ENCODE results near the gene RAB11FIP2. TPM values are rescaled to one million over a fixed set of nuclear protein-coding genes. Genes with fewer than 3 reads are reported as not detected.

RAB11FIP2 gene
- total RNA-seq, 1 donor from 2014 or later, result 14.7 TPM

DNA sequence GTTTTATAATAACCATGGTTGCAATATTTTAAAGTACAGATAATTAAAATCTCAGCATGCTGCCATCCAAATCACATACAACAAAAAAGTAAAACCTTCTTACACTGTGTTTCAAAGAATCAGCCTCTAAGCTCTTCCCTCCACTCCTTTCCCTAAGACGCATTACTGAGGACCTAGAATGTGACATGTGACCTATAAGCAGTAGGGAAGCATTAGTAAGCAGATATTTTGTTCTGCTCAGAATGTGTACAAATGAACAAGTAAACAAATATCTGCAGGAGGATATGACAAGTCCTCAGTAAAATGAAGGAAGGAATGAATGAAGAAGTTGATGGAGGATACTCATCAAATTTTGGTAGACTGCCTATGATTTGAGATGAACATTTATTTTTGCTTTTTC, 49.1 kb downstream of the RAB11FIP2 start:
- TF ChIP-seq, protein P1, sequence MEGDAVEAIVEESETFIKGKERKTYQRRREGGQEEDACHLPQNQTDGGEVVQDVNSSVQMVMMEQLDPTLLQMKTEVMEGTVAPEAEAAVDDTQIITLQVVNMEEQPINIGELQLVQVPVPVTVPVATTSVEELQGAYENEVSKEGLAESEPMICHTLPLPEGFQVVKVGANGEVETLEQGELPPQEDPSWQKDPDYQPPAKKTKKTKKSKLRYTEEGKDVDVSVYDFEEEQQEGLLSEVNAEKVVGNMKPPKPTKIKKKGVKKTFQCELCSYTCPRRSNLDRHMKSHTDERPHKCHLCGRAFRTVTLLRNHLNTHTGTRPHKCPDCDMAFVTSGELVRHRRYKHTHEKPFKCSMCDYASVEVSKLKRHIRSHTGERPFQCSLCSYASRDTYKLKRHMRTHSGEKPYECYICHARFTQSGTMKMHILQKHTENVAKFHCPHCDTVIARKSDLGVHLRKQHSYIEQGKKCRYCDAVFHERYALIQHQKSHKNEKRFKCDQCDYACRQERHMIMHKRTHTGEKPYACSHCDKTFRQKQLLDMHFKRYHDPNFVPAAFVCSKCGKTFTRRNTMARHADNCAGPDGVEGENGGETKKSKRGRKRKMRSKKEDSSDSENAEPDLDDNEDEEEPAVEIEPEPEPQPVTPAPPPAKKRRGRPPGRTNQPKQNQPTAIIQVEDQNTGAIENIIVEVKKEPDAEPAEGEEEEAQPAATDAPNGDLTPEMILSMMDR (IDR thresholded peaks at IDR 0.05), result no peak
- TF ChIP-seq POLR2A (IDR thresholded peaks at IDR 0.05) (no peak), POLR2AphosphoS5 (IDR thresholded peaks at IDR 0.05; ENCODE audit: insufficient read depth in 1 of 2, low read depth in 1 of 2) (no peak)

DNA sequence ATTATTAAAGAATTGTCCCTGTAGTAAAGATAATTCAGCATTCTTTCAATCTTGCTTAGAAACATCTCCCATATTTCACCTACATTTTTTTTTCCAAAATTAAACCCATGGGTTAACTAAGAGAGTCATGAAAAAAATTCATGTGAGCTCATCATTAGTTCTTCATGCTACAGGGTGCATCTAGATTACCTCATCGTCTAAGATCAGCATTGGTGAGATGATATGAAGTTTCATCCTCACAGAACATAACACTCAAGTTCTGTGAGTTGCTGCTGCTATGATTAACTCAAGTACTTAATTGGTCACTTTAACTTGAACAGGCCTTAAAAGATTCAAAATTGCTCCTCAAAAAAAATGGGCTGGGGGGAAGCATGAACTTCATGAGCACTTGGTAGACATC, 50.0 kb downstream of the RAB11FIP2 start:
- H3K36me3 ChIP-seq, result no peaks in the 10 kb centered on the region
- H3K9me3 ChIP-seq, result no peaks in the 10 kb centered on the region
- no peak overlapping the region for H3K27ac ChIP-seq
- H3K27me3 ChIP-seq, result no peaks in the 10 kb centered on the region
- intact Hi-C loops (cut with DNase I), result no loop called here
- no peak overlapping the region for H3K4me3 ChIP-seq
- no peak for DNase-seq (ENCODE audit: extremely low spot score in 2 of 2)
- no peaks in the 10 kb centered on the region for H3K4me1 ChIP-seq
- TF ChIP-seq POLR2AphosphoS5 (IDR thresholded peaks at IDR 0.05; ENCODE audit: insufficient read depth in 1 of 2, low read depth in 1 of 2), result no peak
- TF ChIP-seq, protein P1 (IDR thresholded peaks at IDR 0.05), result no peak
- TF ChIP-seq POLR2A (IDR thresholded peaks at IDR 0.05), result no peak

More for the DNA sequence above, 49.1 kb downstream of the RAB11FIP2 start:
- H3K4me1 ChIP-seq, result no peaks in the 10 kb centered on the region
- intact Hi-C loops (cut with DNase I), result no loop called here
- no peak overlapping the region for H3K27ac ChIP-seq
- DNase-seq (ENCODE audit: extremely low spot score in 2 of 2), result no peak
- H3K36me3 ChIP-seq, result no peaks in the 10 kb centered on the region
- no peak overlapping the region for H3K4me3 ChIP-seq
- no peaks in the 10 kb centered on the region for H3K27me3 ChIP-seq
- H3K9me3 ChIP-seq, result no peaks in the 10 kb centered on the region

DNA sequence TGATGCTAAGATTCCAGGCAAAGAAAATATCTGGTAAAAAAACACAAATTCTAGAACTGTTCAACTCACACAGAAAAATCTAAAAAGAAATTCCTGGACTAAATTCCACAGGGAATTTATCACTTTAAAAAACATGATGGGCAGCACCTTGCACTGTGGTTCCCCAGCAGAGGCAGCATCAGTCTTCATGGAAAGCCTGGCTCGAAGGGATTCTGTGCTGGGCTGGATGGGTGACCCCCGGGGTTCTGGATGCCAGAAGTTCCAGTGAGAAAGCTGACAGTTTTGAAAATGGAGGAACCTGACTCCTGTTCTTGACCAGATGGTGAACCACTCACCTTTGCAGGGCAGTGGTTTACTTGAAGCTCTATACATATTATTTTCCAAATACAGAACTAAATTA, 52.0 kb downstream of the RAB11FIP2 start:
- Histone ChIP-seq H3K4me1 (no peaks in the 10 kb centered on the region), H3K36me3 (no peaks in the 10 kb centered on the region), H3K27me3 (no peaks in the 10 kb centered on the region), H3K9me3 (no peaks in the 10 kb centered on the region), H3K4me3 (no peak overlapping the region), H3K27ac (no peak overlapping the region)
- DNase-seq (ENCODE audit: extremely low spot score in 2 of 2), result no peak
- TF ChIP-seq, protein P1 (IDR thresholded peaks at IDR 0.05), result no peak
- TF ChIP-seq POLR2A (IDR thresholded peaks at IDR 0.05) (no peak), POLR2AphosphoS5 (IDR thresholded peaks at IDR 0.05; ENCODE audit: insufficient read depth in 1 of 2, low read depth in 1 of 2) (no peak)
- intact Hi-C loops (cut with DNase I), result no loop called here

DNA sequence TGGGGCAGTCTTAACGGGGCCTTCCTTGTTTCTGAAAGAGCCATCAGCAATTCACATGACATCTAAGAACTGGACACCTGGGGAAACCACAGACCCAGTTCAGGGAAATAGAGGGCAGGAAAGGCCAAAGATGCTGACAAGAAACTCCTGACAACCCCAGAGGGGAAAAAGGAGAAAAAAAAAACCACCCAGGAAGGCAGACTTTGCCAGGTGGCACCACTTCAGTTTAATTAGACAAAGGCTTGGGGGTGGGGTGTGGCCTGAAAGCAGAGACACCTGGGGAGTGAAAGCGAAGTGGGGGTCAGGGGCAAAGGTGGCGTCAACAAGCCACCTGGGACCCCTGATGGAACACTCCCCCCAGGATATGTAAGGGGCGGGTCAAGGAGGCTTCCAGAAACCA, 53.6 kb downstream of the RAB11FIP2 start:
- H3K4me1 ChIP-seq, result no peaks in the 10 kb centered on the region
- H3K4me3 ChIP-seq, result no peak overlapping the region
- H3K9me3 ChIP-seq, result no peaks in the 10 kb centered on the region
- TF ChIP-seq POLR2AphosphoS5 (IDR thresholded peaks at IDR 0.05; ENCODE audit: insufficient read depth in 1 of 2, low read depth in 1 of 2), result no peak
- TF ChIP-seq POLR2A (IDR thresholded peaks at IDR 0.05), result no peak
- TF ChIP-seq, protein P1 (IDR thresholded peaks at IDR 0.05), result no peak
- no peaks in the 10 kb centered on the region for H3K27me3 ChIP-seq
- no peak for DNase-seq (ENCODE audit: extremely low spot score in 2 of 2)
- intact Hi-C loops (cut with DNase I), result no loop called here
- H3K27ac ChIP-seq, result no peak overlapping the region
- no peaks in the 10 kb centered on the region for H3K36me3 ChIP-seq

DNA sequence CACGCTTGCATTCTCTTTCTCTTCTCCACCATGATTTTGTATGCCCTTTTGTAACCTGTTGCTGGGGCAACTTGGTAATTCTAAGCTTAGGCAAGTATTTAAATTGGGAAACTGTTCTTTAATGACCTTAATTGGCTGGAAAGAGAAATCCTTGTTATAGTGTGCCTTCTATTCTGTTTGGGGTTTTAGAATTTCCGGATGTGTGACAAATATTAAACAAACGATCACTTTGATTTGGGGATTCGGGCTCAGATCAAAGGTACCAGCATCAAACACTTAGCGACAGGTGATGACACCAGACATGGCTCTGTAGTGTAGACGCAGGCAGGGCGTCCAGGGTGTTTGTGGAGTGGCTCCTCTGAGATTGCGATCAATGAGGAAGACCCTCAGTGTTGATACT, 55.0 kb downstream of the RAB11FIP2 start:
- Histone ChIP-seq H3K4me3 (no peak overlapping the region), H3K36me3 (no peaks in the 10 kb centered on the region), H3K27ac (no peak overlapping the region), H3K4me1 (no peaks in the 10 kb centered on the region), H3K9me3 (no peaks in the 10 kb centered on the region), H3K27me3 (no peaks in the 10 kb centered on the region)
- TF ChIP-seq, protein P1 (IDR thresholded peaks at IDR 0.05), result no peak
- TF ChIP-seq POLR2AphosphoS5 (IDR thresholded peaks at IDR 0.05; ENCODE audit: insufficient read depth in 1 of 2, low read depth in 1 of 2), result no peak
- TF ChIP-seq POLR2A (IDR thresholded peaks at IDR 0.05), result no peak
- no peak for DNase-seq (ENCODE audit: extremely low spot score in 2 of 2)
- intact Hi-C loops (cut with DNase I), result no loop called here
